CD4-positive, alpha-beta T cell treated with Interleukin-6 for 4 hours (primary cell): ENCODE results near the gene SALL3.

Experiments used
- DNase-seq: peaks from one replicate; pipeline ENCODE4 v3.0.0-alpha.2; 2020; ENCODE audit warnings: mixed read lengths

Gene SALL3

GRCh38 chr18:79008356-79008940 lies 28.8 kb downstream of the SALL3 start:
- no peak for DNase-seq

GRCh38 chr18:79010802-79011201 lies 31.2 kb downstream of the SALL3 start:
- no peak for DNase-seq

- no peak for DNase-seq
These were observed 31.8 kb downstream of the SALL3 start for GRCh38 chr18:79011300-79011870.

GRCh38 chr18:79013869-79014268 lies 34.3 kb downstream of the SALL3 start:
- DNase-seq, result no peak

- no peak for DNase-seq
These were observed 39.3 kb downstream of the SALL3 start for GRCh38 chr18:79018911-79019310.

- no peak for DNase-seq
These were observed 40.3 kb downstream of the SALL3 start for GRCh38 chr18:79019881-79020280.

- no peak for DNase-seq
These were observed 43.0 kb downstream of the SALL3 start for GRCh38 chr18:79022603-79023002.

GRCh38 chr18:79026491-79026890 lies 46.9 kb downstream of the SALL3 start:
- no peak for DNase-seq

- no peak for DNase-seq
These were observed 51.1 kb downstream of the SALL3 start for GRCh38 chr18:79030680-79031079.

- no peak for DNase-seq
These were observed 62.7 kb downstream of the SALL3 start for GRCh38 chr18:79042276-79042675.

- DNase-seq, result no peak
These were observed 63.7 kb downstream of the SALL3 start for GRCh38 chr18:79043288-79043687.

- DNase-seq, result no peak
These were observed 66.9 kb downstream of the SALL3 start for GRCh38 chr18:79046522-79046921.

- no peak for DNase-seq
These were observed 68.1 kb downstream of the SALL3 start for GRCh38 chr18:79047556-79048244.

GRCh38 chr18:79048245-79048632 lies 68.6 kb downstream of the SALL3 start:
- DNase-seq, result no peak

- DNase-seq, result no peak
These were observed 69.9 kb downstream of the SALL3 start for GRCh38 chr18:79049506-79049905.
